CD14-positive monocyte (primary cell): Measurements from ENCODE around the gene BMP2K. TPM values are rescaled to one million over a fixed set of nuclear protein-coding genes. Genes with fewer than 3 reads are reported as not detected.

Experiments used
- DNase-seq, 3 donors: peaks; one replicate each; pipeline ENCODE4 v3.0.0-alpha.2; 2011 to 2022
- H2AFZ ChIP-seq: 2 replicates; pipeline ENCODE4 v1.6.0; 2012; ENCODE audit warnings: mild to moderate bottlenecking, low read depth, low read length, inconsistent platforms; ENCODE audit not compliant: insufficient read depth, poor library complexity, severe bottlenecking
- H3K27ac ChIP-seq, 2 donors: 1 replicate in 1 of 2; 2 replicates in 1 of 2; pipeline ENCODE4 v1.5.1; 2012 to 2013; ENCODE audit warnings: low read length in 2 of 2, control low read depth in 1 of 2, inconsistent platforms in 1 of 2, low read depth in 1 of 2, mild to moderate bottlenecking in 1 of 2
- H3K27me3 ChIP-seq, 2 donors: one replicate each; pipeline versions ENCODE4 v1.6.0 to v1.6.1; 2011 to 2013; ENCODE audit warnings: low read length in 2 of 2; ENCODE audit not compliant: control insufficient read depth in 2 of 2, insufficient read depth in 2 of 2
- H3K36me3 ChIP-seq, 2 donors: replicated peaks in 1 of 2; 1 replicate in 1 of 2; 2 replicates in 1 of 2; pipeline versions ENCODE4 v1.5.1 to v1.6.1; 2012 to 2013; ENCODE audit warnings: low read length in 2 of 2, control low read depth in 1 of 2, inconsistent platforms in 1 of 2, mild to moderate bottlenecking in 1 of 2; ENCODE audit not compliant: insufficient read depth in 2 of 2, control insufficient read depth in 1 of 2
- H3K4me1 ChIP-seq, 2 donors: 1 replicate in 1 of 2; 2 replicates in 1 of 2; pipeline versions ENCODE4 v1.5.1 to v1.6.1; 2012 to 2013; ENCODE audit warnings: low read length in 2 of 2, control low read depth in 1 of 2, inconsistent platforms in 1 of 2, mild to moderate bottlenecking in 1 of 2, moderate library complexity in 1 of 2; ENCODE audit not compliant: insufficient read depth in 2 of 2, control insufficient read depth in 1 of 2
- H3K4me2 ChIP-seq: replicated peaks from 2 replicates; pipeline ENCODE3; 2012; ENCODE audit warnings: low read length, moderate library complexity, mild to moderate bottlenecking; ENCODE audit not compliant: poor library complexity, severe bottlenecking; ENCODE audit errors: extremely low read depth
- H3K4me3 ChIP-seq, 3 experiments: fragments of 200-600 bp in 1 of 3; sonication (generic) in 1 of 3; replicated peaks in 1 of 3; 1 replicate in 2 of 3; 2 replicates in 1 of 3; pipeline ENCODE4 v1.5.1; 2011 to 2013; ENCODE audit warnings: low read length in 3 of 3, mild to moderate bottlenecking in 3 of 3, control low read depth in 2 of 3, low read depth in 2 of 3, inconsistent platforms in 1 of 3, moderate library complexity in 1 of 3
- H3K79me2 ChIP-seq: 2 replicates; pipeline ENCODE4 v1.6.0; 2012; ENCODE audit warnings: mild to moderate bottlenecking, control low read depth, inconsistent platforms, low read length, moderate library complexity; ENCODE audit not compliant: insufficient read depth
- H3K9ac ChIP-seq: 2 replicates; pipeline ENCODE4 v1.6.0; 2017; ENCODE audit warnings: low read length, mild to moderate bottlenecking; ENCODE audit not compliant: insufficient read depth, poor library complexity, severe bottlenecking
- H3K9me3 ChIP-seq, 2 donors: replicated peaks in 1 of 2; 1 replicate in 1 of 2; 2 replicates in 1 of 2; pipeline versions ENCODE4 v1.5.1 to v1.6.1; 2012 to 2013; ENCODE audit warnings: low read length in 2 of 2, control low read depth in 1 of 2; ENCODE audit not compliant: control insufficient read depth in 1 of 2, insufficient read depth in 1 of 2
- H4K20me1 ChIP-seq: 2 replicates; pipeline ENCODE4 v1.6.0; 2012; ENCODE audit warnings: mild to moderate bottlenecking, low read length, control low read depth, moderate library complexity; ENCODE audit not compliant: insufficient read depth
- H3K27ac Mint-ChIP-seq, 7 donors: one replicate each; pipeline ENCODE4 v1.8.0; 2020; ENCODE audit warnings: mild to moderate bottlenecking in 7 of 7, mixed read lengths in 7 of 7, moderate library complexity in 6 of 7, inconsistent platforms in 2 of 7
- H3K27me3 Mint-ChIP-seq, 3 donors: one replicate each; pipeline ENCODE4 v1.8.0; 2021 to 2022; ENCODE audit warnings: low read depth in 3 of 3, mild to moderate bottlenecking in 3 of 3, mixed read lengths in 3 of 3, moderate library complexity in 3 of 3, inconsistent platforms in 1 of 3
- H3K36me3 Mint-ChIP-seq, 2 donors: one replicate each; pipeline ENCODE4 v1.8.0; 2020; ENCODE audit warnings: mixed read lengths in 2 of 2, inconsistent platforms in 1 of 2, mild to moderate bottlenecking in 1 of 2
- H3K4me1 Mint-ChIP-seq: one replicate; pipeline ENCODE4 v1.8.0; 2020; ENCODE audit warnings: mild to moderate bottlenecking, mixed read lengths
- H3K4me3 Mint-ChIP-seq, 2 donors: one replicate each; pipeline ENCODE4 v1.8.0; 2020; ENCODE audit warnings: mild to moderate bottlenecking in 2 of 2, mixed read lengths in 2 of 2, moderate library complexity in 1 of 2
- H3K9me3 Mint-ChIP-seq, 7 donors: one replicate each; pipeline ENCODE4 v1.8.0; 2020 to 2022; ENCODE audit warnings: mixed read lengths in 7 of 7, mild to moderate bottlenecking in 6 of 7, moderate library complexity in 6 of 7, inconsistent platforms in 2 of 7
- CTCF ChIP-seq: fragments of 200-600 bp; IDR thresholded peaks from one replicate; pipeline ENCODE4 v1.8.0; 2022; ENCODE audit warnings: antibody characterized with exemption, mild to moderate bottlenecking
- WGBS: methylation state at CpG from one replicate; pipeline ENCODE4 v1.1.5; 2013; ENCODE audit warnings: missing lambda C conversion rate; ENCODE audit not compliant: insufficient coverage; 5-methylcytosine and 5-hydroxymethylcytosine counted together
- intact Hi-C, 2 donors: fragments of 100-400 bp; cut with micrococcal nuclease; formaldehyde crosslinking; loops; one replicate each; pipeline versions ENCODE4 v1.15.0 to v1.15.1; 2023
- polyA plus RNA-seq, 3 donors: library from polyadenylated mRNA; depleted of rRNA in 1 of 3; unstranded in 2 of 3; stranded (reverse) in 1 of 3; fragments of 300-500 nt in 2 of 3; fragments of >200 nt in 1 of 3; fragmentation: Illumina TruSeq in 2 of 3; gene quantifications; 1 replicate in 2 of 3; 2 replicates in 1 of 3; pipeline ENCODE4 v1.2.3, GENCODE V29; 2012 to 2021

BMP2K gene
- polyA plus RNA-seq, 3 donors: 11.8 to 39.7 (median 21.6) TPM

DNA sequence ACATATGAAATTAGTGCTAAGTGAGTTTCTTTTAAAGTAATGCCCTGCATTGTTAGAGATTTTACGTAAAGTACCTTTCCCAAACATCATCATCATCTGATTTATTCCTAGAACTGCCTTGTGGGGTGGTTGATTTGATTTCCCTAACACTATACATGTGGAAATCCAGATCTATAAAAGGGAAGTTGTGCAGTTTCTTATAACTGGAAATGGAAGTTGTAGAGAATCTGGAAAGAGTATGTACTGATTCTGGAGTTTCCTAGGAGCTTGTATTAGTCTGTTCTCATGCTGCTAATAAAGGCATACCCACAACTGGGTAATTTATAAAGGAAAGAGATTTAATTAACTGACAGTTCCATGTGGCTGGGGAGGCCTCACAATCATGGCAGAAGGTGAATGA is 47.9 kb downstream of the BMP2K start:
- Histone ChIP-seq H3K27ac (no peak overlapping the region), H4K20me1 (peaks cover 94% of the 10 kb centered on the region), H3K79me2 (peaks cover 56% of the 10 kb centered on the region), H3K4me3 (no peak overlapping the region), H3K4me1 (no peaks in the 10 kb centered on the region), H3K9ac (no peak overlapping the region), H3K27me3 (no peaks in the 10 kb centered on the region), H3K36me3 (peaks cover 27 to 38% of the 10 kb centered on the region in 2 donors), H3K4me2 (no peak overlapping the region), H3K9me3 (no peaks in the 10 kb centered on the region), H2AFZ (no peak overlapping the region)
- intact Hi-C loops: no loop called here
- no peaks in the 10 kb centered on the region for H3K27me3 Mint-ChIP-seq
- peak overlapping the region in 1 of 7 donors; percentile 13 for H3K27ac Mint-ChIP-seq
- H3K4me1 Mint-ChIP-seq: peaks cover 12% of the 10 kb centered on the region
- no peak for DNase-seq
- TF ChIP-seq CTCF: no peak
- H3K36me3 Mint-ChIP-seq: peaks cover 33 to 40% of the 10 kb centered on the region in 2 donors
- peaks cover 0 to 2% (median 0%) of the 10 kb centered on the region in 7 donors for H3K9me3 Mint-ChIP-seq
- WGBS: no CpG with 5 or more reads among the region's 1 CpG
- no peak overlapping the region for H3K4me3 Mint-ChIP-seq

GRCh38 chr4:78827191-78827590 is 51.0 kb downstream of the BMP2K start:
- H3K79me2 ChIP-seq: peaks cover 39% of the 10 kb centered on the region
- no peak for DNase-seq
- peaks cover 92% of the 10 kb centered on the region for H4K20me1 ChIP-seq
- Mint-ChIP-seq H3K36me3 (peaks cover 58 to 65% of the 10 kb centered on the region in 2 donors), H3K4me3 (no peak overlapping the region), H3K27me3 (no peaks in the 10 kb centered on the region), H3K4me1 (peaks cover 6% of the 10 kb centered on the region), H3K27ac (no peak overlapping the region), H3K9me3 (peaks cover 0 to 2% (median 0%) of the 10 kb centered on the region in 7 donors)
- H2AFZ ChIP-seq: no peak overlapping the region
- no peak overlapping the region for H3K9ac ChIP-seq
- no peak for TF ChIP-seq CTCF
- no peak overlapping the region for H3K4me2 ChIP-seq
- H3K4me1 ChIP-seq: no peaks in the 10 kb centered on the region
- H3K27me3 ChIP-seq: no peaks in the 10 kb centered on the region
- H3K9me3 ChIP-seq: no peaks in the 10 kb centered on the region
- intact Hi-C loops: no loop called here
- WGBS: 100% methylated on average over 3 of the region's 3 CpGs
- no peak overlapping the region for H3K4me3 ChIP-seq
- H3K36me3 ChIP-seq: peaks cover 36 to 69% of the 10 kb centered on the region in 2 donors
- H3K27ac ChIP-seq: no peak overlapping the region
